Measurements from ENCODE around the gene ATP11A.

Gene ATP11A

DNA sequence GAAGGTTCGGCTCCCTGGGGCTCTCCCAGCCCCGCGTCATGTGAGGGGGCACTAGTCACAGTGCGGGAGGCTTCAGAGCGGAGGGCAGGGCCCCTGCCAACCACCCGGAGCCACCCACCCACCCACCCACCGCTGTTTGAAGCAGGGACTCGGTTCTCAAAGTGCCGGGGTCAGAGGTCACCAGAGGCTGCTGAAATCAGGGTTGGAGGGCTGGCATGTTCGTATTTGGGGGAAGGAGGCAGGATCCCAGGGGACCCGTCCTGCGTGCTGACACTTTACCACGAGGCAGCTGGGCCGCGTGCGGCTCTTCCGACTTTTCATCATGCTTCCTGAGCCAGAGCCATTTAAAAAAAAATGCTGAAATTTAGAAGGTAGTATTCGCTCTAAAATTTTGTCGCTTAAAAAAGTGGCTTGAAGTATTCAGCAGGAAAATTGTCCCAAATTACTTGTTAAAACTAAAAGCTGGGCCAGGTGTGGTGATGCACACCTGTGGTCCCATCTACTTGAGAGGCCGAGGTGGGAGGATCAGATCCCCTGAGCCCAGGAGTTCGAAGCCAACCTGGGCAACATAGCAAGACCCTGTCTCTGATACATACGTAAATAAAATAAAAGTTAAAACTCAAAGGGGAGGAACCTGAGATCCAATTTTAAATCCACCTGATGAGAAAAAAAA is 21.2 kb downstream of the ATP11A start:
- no peak for DNase-seq (ENCODE audit: low read depth)

DNA sequence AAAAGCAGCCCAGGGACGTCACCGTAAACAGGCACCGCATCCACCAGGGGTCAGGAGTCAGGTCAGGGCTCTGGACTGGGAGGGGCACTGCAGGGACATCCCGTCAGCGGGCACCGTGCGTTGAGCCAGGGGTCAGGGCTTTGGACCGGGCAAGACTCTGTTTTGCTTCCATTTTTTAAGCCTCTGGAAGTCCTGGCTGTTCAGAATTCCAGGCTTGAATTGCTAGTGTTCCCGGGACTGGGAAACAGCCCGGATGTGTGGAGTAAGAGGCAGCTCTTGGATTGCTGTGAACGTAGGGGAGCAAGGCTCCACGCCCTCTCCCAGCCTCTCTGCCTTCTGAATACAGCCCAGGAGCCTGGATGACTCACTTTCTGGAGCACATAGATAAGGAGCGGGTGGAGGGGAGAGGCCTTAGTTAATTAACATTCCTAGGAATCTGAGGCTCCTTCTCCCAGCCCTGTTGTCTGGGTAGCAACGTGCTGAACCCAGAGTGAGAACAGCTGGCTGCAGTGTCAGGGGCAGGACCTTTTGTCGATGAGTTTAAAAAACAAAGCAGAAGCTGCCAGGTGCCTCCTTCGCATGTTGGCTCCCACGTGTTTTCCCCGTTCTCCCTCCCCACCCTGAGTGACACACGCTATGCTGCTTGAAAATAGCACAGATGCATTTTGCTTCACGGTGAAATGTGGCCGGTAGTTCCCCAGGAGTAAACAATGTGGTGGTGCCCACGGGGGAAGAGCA is 21.9 kb downstream of the ATP11A start:
- peak; percentile 99 for DNase-seq (ENCODE audit: low read depth)

DNA sequence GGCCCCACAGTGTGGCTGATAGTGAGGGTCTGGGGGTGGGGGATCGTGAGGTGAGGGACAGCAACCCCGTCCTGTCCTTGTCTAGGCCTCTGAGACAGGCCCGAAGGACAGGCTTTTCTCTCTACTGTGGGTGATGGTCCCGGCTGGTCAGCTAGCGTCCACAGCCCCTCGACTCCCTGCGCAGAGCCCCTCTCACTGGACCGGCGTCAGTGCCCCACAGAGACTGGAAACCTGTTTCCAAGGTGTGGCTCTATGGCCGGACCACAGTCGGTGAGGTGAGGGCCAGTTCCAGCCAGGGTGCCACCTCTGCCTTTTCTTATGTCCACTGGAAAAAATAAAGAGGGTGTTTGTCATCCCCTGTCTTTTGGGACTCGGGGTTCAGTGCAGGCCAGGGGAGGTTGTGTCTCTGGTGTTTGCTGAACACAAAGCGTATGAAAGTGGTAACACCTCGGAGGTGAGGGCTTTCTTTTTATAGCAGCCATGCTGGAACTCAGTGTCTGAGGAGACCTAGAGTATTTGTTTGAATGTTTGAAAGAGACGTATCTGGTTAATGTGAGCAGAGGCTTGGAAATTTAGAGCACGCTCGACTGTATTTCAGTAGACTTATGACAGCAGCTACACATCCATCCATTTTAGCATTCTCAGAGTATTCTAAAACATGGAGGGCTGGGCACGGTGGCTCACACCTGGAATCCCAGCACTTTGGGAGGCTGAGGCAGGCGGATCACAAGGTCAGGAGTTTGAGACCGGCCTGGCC is 22.8 kb downstream of the ATP11A start:
- DNase-seq (ENCODE audit: low read depth): no peak

DNA sequence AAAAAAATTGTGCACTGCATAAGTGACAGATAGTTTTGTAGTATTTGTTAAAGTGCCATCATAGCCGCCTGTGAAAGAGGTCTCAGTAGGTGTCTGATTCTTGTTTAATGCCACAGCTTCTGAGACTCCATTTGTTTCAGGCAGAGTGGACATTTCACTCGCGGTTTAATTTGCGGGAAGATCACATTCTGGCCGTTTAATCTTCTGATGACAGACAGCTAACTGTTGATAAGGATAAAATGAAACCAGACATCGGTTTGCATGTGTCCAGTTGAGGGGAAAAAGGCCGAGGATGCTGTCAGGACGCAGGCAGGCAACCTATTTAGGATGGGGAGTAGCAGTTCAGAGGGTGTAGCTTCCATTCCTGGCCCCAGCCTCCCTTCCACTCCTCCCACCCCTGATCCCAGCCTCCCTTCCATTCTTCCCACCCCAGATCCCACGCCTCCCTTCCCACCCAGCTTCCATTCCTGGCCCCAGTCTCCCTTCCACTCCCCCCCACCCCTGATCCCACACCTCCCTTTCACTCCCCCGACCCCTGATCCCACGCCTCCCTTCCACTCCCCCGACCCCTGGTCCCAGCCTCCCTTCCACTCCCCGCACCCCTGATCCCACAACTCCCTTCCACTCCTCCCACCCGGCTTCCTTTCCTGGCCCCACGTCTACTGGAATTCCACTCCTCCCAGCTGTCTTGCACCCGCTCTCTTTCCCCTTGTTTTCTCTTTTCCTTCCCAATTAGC is 23.8 kb downstream of the ATP11A start:
- no peak for DNase-seq (ENCODE audit: low read depth)

DNA sequence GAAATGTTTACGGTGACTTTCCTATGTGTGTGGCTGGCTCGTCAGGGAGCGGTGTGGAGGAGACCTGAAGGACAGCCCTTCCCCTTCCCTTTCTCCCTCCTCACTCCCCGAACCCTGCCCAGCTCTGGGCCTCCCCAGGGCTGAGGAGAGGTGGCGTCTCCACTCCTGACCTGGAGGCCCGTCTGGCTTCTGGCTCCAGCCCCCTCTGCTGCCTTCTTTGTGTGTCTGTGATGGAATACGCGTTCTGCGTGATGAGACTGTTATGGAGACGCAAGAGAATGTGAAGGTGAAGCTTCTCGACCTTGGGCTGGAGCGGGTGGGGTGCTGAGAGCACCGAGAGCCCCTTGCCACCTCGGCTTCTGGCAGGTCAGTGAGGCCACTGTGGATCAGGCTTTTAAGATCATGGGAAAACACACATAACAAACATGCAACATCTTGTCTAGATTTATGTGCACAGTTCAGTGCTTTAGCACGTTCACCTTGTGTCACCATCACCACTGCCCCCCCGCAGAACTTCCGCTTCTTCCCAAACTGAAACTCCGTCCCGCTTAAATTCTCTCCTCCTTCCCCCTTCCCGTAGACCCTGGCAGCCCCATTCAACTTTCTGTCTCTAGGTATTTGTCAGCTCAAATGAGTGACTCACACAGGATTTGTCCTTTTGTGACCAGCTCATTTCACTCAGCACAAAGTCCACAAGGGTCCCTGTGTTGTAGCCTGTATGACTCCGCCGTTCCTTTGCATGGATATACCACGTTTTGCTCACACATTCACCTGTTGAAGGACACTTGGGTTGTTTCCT is 24.7 kb downstream of the ATP11A start:
- peak; percentile 25 for DNase-seq (ENCODE audit: low read depth)

DNA sequence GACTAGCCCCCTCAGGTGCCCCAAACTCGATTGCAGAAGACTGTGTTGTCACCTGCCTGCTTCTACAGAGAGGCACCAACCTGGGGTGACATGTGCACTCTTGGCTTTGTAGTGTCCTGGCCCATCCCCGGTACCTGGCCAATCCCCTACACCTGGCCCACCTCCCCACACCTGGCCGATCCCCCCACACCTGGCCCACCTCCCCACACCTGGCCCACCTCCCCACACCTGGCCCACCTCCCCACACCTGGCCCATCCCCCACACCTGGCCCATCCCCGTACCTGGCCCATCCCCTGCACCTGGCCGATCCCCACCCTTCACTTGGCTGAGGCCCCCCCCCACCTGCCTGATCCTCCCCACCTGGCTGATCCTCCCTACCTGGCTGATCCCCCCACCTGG is 25.4 kb downstream of the ATP11A start:
- DNase-seq (ENCODE audit: low read depth): no peak

DNA sequence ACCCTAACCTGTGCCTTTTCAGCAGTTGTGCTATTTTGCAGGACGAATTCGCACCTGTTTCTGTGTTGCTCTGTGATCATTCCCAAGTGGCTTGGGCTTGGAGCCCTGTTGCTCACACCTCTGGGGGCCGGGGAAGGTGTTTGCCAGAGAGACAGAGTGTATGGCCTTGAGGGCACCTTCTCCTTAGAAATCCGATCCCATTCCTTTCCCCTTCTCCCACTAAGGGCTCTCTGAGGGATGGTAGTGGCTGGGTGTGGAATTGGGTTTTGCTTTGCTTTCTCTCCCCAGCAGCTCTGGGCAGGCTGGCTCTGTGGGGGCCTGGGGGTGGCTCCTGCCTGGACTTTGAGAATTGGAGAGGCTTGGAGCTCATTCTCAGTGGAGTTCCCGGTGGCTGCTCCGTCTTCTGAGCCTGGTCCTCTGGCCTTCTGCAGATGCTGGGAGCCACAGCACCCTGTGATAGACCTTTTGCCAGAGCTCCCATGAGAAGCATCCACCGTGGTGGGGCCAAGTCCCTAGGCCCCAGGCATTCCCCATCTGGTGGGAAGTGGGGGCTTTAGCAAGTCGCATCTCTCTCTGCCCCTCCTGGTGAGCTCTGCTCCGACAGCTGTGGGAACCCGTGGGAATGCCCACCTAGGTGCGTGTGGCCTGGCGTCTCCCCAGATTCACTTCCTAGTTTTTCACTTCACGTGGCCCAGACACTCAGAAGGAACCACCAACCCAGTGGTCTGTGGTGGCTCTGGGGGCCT is 26.1 kb downstream of the ATP11A start:
- DNase-seq (ENCODE audit: low read depth): no peak

DNA sequence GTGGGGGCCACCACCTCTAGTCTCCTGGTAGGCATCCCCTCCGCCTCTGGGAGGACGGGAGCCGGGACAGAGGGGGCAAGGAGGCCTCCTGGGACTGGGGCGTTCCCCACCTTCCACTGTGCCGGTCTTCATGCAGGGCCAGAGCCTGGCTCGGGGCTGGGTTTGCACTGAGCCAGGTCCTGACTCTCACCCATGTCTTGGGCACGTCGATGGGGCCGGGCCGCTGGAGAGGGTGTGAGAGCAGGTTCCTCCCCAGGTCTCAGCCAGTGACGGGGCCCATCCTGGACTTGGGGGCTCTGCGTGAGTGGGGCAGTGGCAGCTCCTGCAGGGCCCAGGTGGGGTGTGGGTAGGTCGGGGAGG is 26.6 kb downstream of the ATP11A start:
- no peak for DNase-seq (ENCODE audit: low read depth)

DNA sequence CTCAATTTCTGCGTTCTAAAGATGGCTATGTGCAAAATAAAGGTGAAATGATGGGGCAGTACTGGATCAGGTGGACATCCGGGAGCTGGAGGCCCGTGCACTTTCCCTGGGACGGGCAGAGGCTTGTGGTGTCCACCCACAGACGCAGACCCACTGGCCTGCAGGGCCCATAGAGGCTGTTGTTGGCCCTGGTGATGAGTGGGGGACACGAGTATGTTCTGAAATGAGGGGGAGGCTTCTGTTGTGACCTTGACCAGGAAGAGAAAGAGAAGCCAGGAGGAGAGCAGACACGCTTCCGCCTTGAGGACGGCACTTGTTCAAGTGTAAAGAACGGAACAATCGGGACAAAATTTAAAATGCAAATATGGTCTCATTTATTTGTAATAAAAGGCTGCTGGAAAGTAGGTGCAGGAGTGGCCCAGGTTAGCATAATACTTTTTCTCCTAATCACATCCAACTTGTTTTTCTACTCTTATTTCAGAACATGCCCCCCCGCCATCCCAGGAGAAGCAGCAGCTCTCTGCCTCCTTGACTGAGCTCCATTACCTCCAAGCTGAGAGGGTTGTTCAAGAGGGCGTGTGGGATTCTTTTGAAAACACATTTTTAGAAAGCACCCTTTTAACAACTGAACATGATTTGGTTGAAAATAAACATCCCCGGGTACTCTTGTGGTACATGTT is 27.1 kb downstream of the ATP11A start:
- no peak for DNase-seq (ENCODE audit: low read depth)

DNA sequence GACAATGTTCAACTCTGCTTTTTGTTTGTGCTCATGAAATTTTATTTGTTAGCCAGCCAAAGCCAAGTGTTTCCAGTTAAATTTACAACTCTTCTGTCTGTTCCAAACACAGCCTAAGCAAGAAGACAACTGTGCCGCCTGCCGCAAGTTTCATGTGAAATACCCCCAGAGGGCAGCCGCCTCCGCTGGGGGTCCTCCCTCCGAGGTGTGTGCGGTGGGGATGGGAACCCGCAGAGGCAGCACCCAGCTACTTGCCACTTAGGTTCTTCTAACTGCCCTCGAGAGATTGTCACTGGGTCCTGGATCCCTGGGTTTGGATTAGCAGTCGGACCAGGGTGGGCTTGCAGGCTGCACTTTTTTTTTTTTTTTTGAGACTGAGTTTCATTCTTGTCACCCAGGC is 28.5 kb downstream of the ATP11A start:
- DNase-seq (ENCODE audit: low read depth): no peak

DNA sequence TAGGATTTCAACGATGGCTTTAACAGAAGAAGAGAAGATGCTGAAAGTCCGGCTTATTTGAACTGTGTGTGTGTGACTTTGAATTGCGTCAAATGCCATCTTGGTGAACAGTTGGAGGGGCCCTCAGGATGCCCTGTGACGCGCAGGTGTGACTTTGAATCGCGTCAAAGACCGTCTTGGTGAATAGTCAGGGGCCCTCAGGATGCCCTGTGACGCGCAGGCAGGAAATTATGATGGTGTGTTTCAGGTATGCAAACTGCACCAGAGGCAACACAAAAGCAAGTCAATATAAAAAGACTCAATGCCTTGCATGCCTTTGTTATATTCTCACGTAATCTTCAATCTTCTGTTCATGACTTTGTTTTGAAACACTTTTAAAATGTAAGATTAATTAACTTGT is 29.2 kb downstream of the ATP11A start:
- peak; percentile 34 for DNase-seq (ENCODE audit: low read depth)

DNA sequence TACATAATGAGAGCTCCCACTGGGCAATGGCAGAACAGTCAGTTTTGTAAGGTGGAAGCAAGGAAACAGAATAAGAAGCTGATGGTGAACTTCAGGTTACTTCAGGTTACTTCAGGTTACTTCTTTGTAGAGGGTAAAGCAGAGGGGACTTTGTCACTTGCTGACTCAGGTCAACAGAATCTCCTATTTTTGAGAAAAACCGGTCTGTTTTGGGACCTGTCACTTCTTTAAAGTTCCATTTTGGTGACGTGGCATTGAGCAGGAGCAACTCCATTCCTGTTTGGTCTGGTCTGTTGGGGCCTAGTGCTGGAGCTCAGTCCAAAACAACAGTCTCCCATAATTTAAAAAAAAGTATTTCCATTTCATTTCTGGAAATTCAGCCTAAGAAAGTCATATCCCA is 29.7 kb downstream of the ATP11A start:
- no peak for DNase-seq (ENCODE audit: low read depth)

DNA sequence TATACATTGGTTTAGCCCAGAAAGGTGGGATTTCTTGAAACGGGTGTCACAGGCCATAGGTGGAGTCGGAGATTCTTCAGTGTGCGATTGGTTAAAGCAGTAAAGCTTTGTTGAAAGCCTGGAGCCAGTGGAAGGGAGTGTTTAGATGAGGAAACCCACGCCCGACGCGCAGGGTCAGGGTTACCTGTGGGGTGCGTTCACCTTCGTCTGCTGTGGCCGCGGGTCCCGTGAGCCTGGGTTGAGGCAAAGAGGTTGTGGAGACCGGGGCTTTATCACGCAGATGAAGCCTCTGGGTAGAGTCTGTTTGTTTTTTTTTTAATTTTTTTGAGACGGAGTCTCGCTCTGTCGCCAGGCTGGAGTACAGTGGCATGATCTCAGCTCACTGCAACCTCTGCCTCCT is 30.4 kb downstream of the ATP11A start:
- DNase-seq (ENCODE audit: low read depth): no peak

DNA sequence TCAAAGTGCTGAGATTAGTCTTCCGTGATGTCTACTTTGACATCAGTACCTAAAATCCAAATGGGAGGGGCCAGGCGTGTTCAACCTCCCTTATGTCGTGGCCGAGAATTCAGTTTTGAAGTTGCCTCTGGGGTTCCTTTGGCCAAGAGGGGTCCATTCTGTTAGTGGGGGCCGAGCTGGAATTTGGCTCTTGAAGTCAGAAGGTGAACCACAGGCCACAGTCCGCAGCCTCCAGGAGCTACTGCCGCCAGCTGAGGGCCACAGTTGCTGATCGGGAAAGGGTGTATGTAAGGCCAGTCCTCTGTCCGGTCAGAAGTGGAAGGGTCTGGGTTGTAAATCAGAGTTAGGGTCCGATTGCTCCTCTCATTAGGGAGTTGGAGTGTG is 31.0 kb downstream of the ATP11A start:
- DNase-seq (ENCODE audit: low read depth): no peak

DNA sequence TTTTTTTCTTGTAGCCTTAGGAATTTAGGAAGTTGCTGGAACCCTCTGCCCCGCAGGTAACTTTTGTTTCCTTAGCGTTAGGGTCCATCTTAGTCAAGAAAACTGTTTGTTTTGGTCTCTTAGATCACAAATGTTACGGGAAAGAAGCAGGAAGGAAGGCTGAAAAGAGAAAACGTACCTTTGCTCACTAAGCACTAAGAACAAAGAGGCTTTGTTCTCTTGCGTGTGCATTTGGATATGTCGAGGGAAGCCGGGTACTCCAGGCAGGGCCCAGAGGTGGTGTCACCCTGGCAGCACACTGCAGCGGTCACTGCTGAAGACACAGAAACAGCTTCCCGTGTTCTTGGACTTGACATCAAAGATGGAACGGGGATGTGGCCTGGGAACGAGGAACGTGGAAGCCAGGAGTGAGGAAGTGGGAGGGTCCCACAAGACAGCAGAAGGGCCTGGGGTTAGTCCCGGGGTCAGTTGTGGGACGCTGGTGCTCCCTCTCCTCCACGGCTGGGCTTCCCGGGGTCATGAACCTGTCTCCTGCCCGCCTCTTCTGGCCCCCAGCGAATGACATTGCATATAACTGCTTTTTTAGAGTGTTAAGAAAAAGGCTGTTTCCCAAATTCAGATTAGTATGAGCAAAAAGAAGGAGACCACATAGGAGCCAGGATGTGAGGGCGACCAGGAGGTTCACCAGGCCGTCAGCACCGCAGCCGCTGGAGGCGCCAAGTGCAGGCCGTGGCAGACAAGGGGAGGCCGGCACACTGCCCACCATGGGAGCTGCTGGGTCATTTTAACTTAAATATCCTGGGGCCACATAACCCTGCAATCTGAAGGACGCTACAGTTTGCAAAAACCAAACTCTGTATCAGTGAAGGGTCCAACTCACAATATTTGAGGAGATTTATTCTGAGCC is 31.6 kb downstream of the ATP11A start:
- DNase-seq (ENCODE audit: low read depth): no peak

DNA sequence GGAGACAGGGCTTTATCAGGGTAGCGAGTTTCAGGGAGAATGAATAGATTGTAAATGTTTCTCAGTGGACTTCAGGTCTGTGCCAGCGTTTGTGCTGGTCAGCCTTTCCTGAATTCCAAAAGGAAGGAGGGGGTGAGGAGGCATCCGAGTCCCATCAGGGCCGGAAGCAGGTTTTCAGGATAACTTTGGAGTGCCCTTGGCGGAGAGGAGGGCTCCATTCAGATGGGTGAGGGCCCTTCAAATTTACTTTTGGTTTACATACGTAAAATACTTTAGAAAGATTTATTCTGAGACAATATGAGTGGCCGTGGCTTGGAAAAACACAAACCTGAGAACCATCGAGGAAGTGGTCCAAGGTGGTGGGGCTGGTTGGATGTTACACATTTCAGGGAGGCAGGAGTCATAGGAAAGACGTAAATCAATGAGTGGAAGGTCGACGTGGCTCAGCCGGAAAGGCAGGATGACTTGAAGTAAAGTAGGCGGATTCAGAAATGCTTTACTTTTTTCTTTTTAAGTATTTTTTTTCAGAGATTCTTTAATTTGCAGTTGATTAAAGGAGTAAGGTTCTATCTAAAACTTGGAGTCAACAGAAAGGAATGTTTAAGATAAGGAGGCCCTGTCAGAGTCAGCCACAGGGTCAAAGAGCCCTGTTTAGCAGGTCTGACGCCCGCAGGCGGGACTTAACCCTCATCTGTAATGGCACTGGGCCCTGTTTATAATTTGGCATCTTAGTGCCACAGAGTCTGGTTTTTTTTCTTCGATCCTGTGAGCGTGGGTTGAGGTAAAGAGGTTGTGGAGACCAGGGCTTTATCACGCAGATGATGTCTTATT is 32.8 kb downstream of the ATP11A start:
- DNase-seq (ENCODE audit: low read depth): peak; percentile 90

DNA sequence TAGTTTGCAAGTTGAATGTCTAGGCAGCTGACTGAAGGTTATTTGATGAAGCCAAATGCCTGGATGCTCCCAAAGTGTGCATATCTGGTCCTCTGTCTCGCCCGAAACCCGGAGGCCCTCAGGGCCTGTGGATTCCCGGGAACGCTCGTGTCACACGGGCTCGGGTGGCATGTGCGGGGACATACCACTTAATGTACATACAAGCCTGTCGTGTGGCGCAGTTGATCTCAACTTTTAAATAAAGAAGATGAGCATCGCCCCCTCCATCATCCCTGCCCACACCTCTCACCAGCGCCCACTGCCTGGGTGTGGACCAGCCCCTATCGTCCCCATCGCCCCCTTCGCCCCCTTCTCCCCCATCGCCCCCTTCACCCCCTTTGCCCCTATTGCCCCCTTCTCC is 33.9 kb downstream of the ATP11A start:
- no peak for DNase-seq (ENCODE audit: low read depth)

DNA sequence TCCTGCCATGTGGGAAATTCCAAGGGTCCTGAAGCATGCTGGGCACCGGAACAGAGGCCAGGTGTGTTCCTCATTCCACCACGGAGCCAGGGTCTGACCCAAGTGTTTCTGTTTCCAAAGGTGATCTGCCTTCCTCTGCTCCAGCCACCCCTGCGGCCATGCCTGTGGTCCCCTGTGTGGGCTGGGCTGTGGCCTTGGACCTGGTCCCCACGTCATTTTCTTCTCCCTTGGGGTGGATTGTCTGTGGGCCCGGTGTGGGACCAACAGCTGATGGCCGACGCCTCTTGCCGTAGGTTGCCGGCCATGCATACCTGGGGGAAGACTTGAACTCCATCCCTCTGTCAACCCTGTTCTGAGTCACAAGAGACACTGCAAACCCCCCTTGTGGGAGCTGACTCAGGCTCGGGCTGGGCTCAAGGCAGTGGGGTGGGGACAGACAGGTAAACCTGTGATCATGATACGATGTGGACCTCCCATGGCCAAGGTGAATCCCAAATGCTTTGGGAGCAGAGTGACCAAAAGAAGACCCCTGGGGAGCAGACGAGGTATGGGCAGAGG is 35.0 kb downstream of the ATP11A start:
- no peak for DNase-seq (ENCODE audit: low read depth)
